Lower leg skin (tissue), 4 donors: ENCODE data around the gene SCN2B. TPM values are rescaled to one million over a fixed set of nuclear protein-coding genes. Genes with fewer than 3 reads are reported as not detected.

Experiments
- DNase-seq, 2 donors: peaks; one replicate each; pipeline ENCODE4 v3.0.0-alpha.2; 2019; ENCODE audit warnings: low spot score in 2 of 2
- H3K4me3 ChIP-seq: fragments of 200-600 bp; sonication (generic); 2 replicates; pipeline ENCODE4 v1.5.1; 2017; ENCODE audit warnings: mild to moderate bottlenecking, low read depth; ENCODE audit not compliant: poor library complexity, severe bottlenecking
- CTCF ChIP-seq, 3 donors: fragments of 450-650 bp; IDR thresholded peaks; one replicate each; pipeline ENCODE4 v1.5.1; 2016; ENCODE audit warnings: antibody characterized with exemption in 3 of 3, mild to moderate bottlenecking in 3 of 3, moderate library complexity in 2 of 3
- POLR2A ChIP-seq, 2 donors: fragments of 450-650 bp; IDR thresholded peaks; one replicate each; pipeline ENCODE4 v1.6.1; 2016 to 2017; ENCODE audit warnings: antibody characterized with exemption in 2 of 2, mild to moderate bottlenecking in 1 of 2, moderate library complexity in 1 of 2
- WGBS, 2 donors: methylation state at CpG; one replicate each; pipeline ENCODE4 v1.1.5; 2018; 5-methylcytosine and 5-hydroxymethylcytosine counted together
- intact Hi-C: fragments of 100-400 bp; cut with DNase I; formaldehyde crosslinking; loops from one replicate; pipeline ENCODE4 v1.15.0; 2023; ENCODE audit warnings: low total_unique reads
- total RNA-seq, 4 donors: library from RNA; depleted of rRNA; stranded (reverse); fragments of >200 nt; gene quantifications; one replicate each; pipeline ENCODE4 v1.1.0, GENCODE V29; 2016

The SCN2B gene
- total RNA-seq, 4 donors from 2014 or later, result 0.06 TPM; not detected in 3

DNA sequence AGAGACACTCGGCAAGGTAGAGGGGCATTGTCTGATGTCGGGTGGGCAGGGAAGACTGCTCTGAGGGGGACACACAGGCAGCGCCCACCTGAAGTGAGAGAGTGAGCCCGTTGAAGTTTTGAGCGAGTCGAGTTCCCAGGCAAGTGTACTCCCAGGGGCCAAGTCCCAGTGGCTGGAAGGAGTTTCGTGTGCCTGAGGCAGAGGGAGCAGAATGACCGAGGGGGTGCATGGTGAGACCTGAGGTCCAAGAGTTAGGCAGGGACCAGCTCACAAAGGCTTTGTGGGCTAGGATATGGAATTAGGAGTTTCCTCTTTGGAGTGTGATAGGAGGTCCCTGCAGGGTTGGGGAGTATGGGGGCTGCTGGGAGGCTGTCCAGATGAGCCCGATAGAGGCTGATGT, 6.2 kb downstream of the SCN2B start:
- intact Hi-C loops, result no loop called here
- H3K4me3 ChIP-seq, result no peak overlapping the region
- DNase-seq, result no peak
- WGBS, 2 donors, result 85 to 89% methylated on average over 9 of the region's 9 CpGs
- TF ChIP-seq CTCF (IDR thresholded peaks at IDR 0.05), result no peak
- TF ChIP-seq POLR2A (IDR thresholded peaks at IDR 0.05), result no peak

DNA sequence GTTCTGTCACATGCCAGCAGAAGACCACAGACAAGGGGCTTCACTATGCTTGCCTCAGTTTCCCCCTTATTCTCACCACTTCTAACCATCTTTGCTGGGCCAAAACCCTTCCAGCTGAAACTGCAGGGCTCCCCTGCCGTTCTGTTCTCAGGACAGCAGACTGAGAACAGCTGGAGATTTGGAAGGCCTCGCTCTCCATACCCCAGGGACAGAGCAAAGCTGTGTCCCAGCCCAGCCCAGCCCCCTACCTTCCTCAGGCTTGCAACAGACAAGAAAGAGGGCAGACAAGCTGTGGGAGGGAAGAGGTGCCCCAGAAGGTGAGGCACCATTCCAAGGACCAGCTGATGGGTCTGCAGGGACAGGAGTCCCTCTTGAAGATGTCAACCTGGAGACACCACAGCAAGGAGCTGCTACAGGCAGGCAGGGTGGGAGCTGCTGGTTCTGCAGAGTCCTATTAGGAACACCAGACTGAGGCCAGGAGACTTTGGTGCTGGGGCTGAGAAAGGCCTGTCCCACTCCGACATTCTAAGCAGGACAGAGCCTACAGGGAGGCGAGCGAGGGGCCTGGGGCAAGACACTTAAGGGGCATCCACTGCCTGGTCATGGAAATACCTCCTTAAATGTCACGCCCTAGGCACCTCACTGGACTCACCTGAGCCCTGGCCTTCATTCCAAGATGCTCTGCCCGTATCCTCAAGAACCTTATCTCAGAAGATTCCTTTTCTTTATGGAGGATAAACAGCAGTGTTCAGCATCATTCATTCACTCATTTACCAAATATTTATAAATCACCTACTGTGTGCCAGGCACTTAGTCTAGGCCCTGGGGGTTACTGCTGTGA, 6.9 kb downstream of the SCN2B start:
- intact Hi-C loops, result no loop called here
- 82 to 84% methylated on average over 7 of the region's 7 CpGs for WGBS, 2 donors
- no peak overlapping the region for H3K4me3 ChIP-seq
- TF ChIP-seq POLR2A (IDR thresholded peaks at IDR 0.05) (no peak), CTCF (IDR thresholded peaks at IDR 0.05) (no peak)
- no peak for DNase-seq

- TF ChIP-seq POLR2A (IDR thresholded peaks at IDR 0.05) (no peak), CTCF (IDR thresholded peaks at IDR 0.05) (no peak)
- no peak overlapping the region for H3K4me3 ChIP-seq
- 84 to 86% methylated on average over 3 of the region's 3 CpGs for WGBS, 2 donors
- intact Hi-C loops, result no loop called here
- DNase-seq, result no peak
Observed at GRCh38 chr11:118168751-118169150, 7.7 kb downstream of the SCN2B start.

GRCh38 chr11:118168316-118168715, 8.1 kb downstream of the SCN2B start:
- TF ChIP-seq POLR2A (IDR thresholded peaks at IDR 0.05), result no peak
- TF ChIP-seq CTCF (IDR thresholded peaks at IDR 0.05), result no peak
- 88 to 89% methylated on average over 7 to 8 of the region's 8 CpGs for WGBS, 2 donors
- intact Hi-C loops, result no loop called here
- DNase-seq, result no peak
- H3K4me3 ChIP-seq, result no peak overlapping the region

GRCh38 chr11:118167906-118168305, 8.5 kb downstream of the SCN2B start:
- intact Hi-C loops, result no loop called here
- 92 to 97% methylated on average over 12 of the region's 12 CpGs for WGBS, 2 donors
- no peak for TF ChIP-seq CTCF (IDR thresholded peaks at IDR 0.05)
- TF ChIP-seq POLR2A (IDR thresholded peaks at IDR 0.05), result no peak
- no peak for DNase-seq
- no peak overlapping the region for H3K4me3 ChIP-seq

GRCh38 chr11:118167253-118167652, 9.2 kb downstream of the SCN2B start:
- intact Hi-C loops, result no loop called here
- DNase-seq, result no peak
- H3K4me3 ChIP-seq, result no peak overlapping the region
- WGBS, 2 donors, result 92 to 94% methylated on average over 2 of the region's 2 CpGs
- TF ChIP-seq CTCF (IDR thresholded peaks at IDR 0.05), result no peak
- no peak for TF ChIP-seq POLR2A (IDR thresholded peaks at IDR 0.05)
